GM23338 (cell line): ENCODE data around the gene ERGIC2.

ENCODE experiments used
- CREB1 ChIP-seq: fragments of 250-450 bp; sonication (Bioruptor Pico); IDR thresholded peaks from 2 replicates; pipeline ENCODE4 v1.5.0; 2020; ENCODE audit warnings: low read depth, mild to moderate bottlenecking, moderate library complexity
- EZH2 ChIP-seq: fragments of 200-600 bp; sonication (generic); IDR thresholded peaks from one replicate; pipeline ENCODE4 v1.8.0; 2017; ENCODE audit warnings: antibody characterized with exemption, mild to moderate bottlenecking, low read depth; ENCODE audit not compliant: unreplicated experiment
- EZH2phosphoT487 ChIP-seq: fragments of 200-600 bp; sonication (generic); IDR thresholded peaks from one replicate; pipeline ENCODE4 v1.8.1; 2018; ENCODE audit warnings: antibody characterized with exemption; ENCODE audit not compliant: unreplicated experiment
- JUNB ChIP-seq: IDR thresholded peaks from one replicate; pipeline ENCODE4 v1.6.1; 2016; ENCODE audit warnings: antibody characterized with exemption; ENCODE audit not compliant: unreplicated experiment
- NANOG ChIP-seq: IDR thresholded peaks from 2 replicates; pipeline ENCODE4 v1.6.1; 2016; ENCODE audit warnings: antibody characterized with exemption, borderline replicate concordance
- POLR2AphosphoS5 ChIP-seq: IDR thresholded peaks from 2 replicates; pipeline ENCODE4 v1.6.1; 2016; ENCODE audit warnings: antibody characterized with exemption, low read depth
- STAT1 ChIP-seq: IDR thresholded peaks from one replicate; pipeline ENCODE4 v1.6.1; 2016; ENCODE audit warnings: antibody characterized with exemption; ENCODE audit not compliant: unreplicated experiment
- ZNF114 ChIP-seq: fragments of 250-450 bp; sonication (Bioruptor Pico); IDR thresholded peaks from 2 replicates; pipeline ENCODE4 v1.5.0; 2020; ENCODE audit warnings: mild to moderate bottlenecking, moderate library complexity
- ZNF331 ChIP-seq: fragments of 250-450 bp; sonication (Bioruptor Pico); IDR thresholded peaks from 2 replicates; pipeline ENCODE4 v1.5.0; 2020; ENCODE audit warnings: low read depth, mild to moderate bottlenecking, moderate library complexity
- TF ChIP-seq, protein P1 (sequence below): IDR thresholded peaks from one replicate; pipeline ENCODE4 v1.6.1; 2018; ENCODE audit warnings: antibody characterized with exemption; ENCODE audit not compliant: unreplicated experiment
- TF ChIP-seq, protein P2 (sequence below), 2 experiments: fragments of 200-600 bp in 1 of 2; sonication (generic) in 1 of 2; conservative IDR thresholded peaks; 2 replicates each; pipeline versions ENCODE4 v1.5.1 to v1.6.1; 2016 to 2017; ENCODE audit warnings: antibody characterized with exemption in 2 of 2, low read depth in 2 of 2, mild to moderate bottlenecking in 2 of 2, moderate library complexity in 1 of 2
- TF ChIP-seq, protein P3 (sequence below): IDR thresholded peaks from 2 replicates; pipeline ENCODE4 v1.6.1; 2016; ENCODE audit warnings: antibody characterized with exemption

DNA sequence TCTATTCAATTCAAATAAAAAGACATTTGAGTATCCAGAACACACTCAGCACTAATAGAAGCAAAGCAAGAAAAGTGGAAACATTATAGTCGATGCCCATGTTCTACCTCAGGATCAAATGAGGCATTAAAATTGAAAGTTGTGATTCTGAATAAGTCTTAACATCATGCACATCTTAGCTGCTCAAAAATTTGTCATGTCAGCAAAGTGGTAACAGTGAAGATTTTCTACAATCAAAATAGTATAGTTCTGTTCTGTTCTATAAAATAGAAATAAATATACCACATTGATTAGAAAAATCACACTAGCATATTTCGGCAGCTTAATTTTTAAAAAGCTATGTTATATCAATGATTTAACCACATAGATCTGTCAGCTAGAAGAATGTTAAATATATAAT lies 74.7 kb downstream of the ERGIC2 start:
- no peak for TF ChIP-seq EZH2
- TF ChIP-seq CREB1 (CRISPR knock-in tag): no peak
- TF ChIP-seq, protein P1, sequence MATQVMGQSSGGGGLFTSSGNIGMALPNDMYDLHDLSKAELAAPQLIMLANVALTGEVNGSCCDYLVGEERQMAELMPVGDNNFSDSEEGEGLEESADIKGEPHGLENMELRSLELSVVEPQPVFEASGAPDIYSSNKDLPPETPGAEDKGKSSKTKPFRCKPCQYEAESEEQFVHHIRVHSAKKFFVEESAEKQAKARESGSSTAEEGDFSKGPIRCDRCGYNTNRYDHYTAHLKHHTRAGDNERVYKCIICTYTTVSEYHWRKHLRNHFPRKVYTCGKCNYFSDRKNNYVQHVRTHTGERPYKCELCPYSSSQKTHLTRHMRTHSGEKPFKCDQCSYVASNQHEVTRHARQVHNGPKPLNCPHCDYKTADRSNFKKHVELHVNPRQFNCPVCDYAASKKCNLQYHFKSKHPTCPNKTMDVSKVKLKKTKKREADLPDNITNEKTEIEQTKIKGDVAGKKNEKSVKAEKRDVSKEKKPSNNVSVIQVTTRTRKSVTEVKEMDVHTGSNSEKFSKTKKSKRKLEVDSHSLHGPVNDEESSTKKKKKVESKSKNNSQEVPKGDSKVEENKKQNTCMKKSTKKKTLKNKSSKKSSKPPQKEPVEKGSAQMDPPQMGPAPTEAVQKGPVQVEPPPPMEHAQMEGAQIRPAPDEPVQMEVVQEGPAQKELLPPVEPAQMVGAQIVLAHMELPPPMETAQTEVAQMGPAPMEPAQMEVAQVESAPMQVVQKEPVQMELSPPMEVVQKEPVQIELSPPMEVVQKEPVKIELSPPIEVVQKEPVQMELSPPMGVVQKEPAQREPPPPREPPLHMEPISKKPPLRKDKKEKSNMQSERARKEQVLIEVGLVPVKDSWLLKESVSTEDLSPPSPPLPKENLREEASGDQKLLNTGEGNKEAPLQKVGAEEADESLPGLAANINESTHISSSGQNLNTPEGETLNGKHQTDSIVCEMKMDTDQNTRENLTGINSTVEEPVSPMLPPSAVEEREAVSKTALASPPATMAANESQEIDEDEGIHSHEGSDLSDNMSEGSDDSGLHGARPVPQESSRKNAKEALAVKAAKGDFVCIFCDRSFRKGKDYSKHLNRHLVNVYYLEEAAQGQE: no peak
- TF ChIP-seq, protein P2, sequence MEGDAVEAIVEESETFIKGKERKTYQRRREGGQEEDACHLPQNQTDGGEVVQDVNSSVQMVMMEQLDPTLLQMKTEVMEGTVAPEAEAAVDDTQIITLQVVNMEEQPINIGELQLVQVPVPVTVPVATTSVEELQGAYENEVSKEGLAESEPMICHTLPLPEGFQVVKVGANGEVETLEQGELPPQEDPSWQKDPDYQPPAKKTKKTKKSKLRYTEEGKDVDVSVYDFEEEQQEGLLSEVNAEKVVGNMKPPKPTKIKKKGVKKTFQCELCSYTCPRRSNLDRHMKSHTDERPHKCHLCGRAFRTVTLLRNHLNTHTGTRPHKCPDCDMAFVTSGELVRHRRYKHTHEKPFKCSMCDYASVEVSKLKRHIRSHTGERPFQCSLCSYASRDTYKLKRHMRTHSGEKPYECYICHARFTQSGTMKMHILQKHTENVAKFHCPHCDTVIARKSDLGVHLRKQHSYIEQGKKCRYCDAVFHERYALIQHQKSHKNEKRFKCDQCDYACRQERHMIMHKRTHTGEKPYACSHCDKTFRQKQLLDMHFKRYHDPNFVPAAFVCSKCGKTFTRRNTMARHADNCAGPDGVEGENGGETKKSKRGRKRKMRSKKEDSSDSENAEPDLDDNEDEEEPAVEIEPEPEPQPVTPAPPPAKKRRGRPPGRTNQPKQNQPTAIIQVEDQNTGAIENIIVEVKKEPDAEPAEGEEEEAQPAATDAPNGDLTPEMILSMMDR (conservative IDR thresholded peaks at IDR 0.05; ENCODE audit: low read depth in 2 of 2): no peak
- TF ChIP-seq, protein P3, sequence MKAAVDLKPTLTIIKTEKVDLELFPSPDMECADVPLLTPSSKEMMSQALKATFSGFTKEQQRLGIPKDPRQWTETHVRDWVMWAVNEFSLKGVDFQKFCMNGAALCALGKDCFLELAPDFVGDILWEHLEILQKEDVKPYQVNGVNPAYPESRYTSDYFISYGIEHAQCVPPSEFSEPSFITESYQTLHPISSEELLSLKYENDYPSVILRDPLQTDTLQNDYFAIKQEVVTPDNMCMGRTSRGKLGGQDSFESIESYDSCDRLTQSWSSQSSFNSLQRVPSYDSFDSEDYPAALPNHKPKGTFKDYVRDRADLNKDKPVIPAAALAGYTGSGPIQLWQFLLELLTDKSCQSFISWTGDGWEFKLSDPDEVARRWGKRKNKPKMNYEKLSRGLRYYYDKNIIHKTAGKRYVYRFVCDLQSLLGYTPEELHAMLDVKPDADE: no peak
- no peak for TF ChIP-seq POLR2AphosphoS5
- TF ChIP-seq ZNF331 (CRISPR knock-in tag): no peak
- no peak for TF ChIP-seq JUNB
- no peak for TF ChIP-seq EZH2phosphoT487
- no peak for TF ChIP-seq NANOG
- TF ChIP-seq ZNF114 (CRISPR knock-in tag): no peak
- no peak for TF ChIP-seq STAT1
